Right hindlimb (tissue), 1 donor: ENCODE measurements around the gene C11orf54.
"Not testable (repeated sequence)": the region's sequence is repeated elsewhere in the genome, so short reads cannot be mapped to it uniquely, and the experiment has no call there.

Experiments
- DNase-seq: peaks from one replicate; pipeline ENCODE4 v3.0.0-alpha.2; 2018

C11orf54 gene

DNA sequence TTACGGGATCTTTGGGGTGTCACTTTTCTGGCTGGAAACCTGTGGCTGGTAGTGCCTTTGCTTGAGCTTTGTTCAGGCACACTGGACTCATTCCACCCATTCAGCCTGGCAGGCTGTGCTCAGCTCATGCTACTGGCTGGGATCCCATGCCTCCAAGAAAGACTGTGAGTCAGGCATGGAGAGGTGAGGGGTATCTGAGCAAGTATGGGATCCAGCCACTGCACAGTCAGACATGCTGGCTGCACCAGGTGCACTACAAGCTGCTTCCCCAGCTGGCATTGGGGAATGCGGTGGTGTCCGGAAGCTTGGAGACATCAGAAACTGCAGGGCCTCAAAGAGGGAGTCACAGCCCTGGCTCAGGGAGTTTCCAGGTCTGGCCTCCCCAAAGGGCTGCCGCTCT, 30.7 kb downstream of the C11orf54 start:
- no peak for DNase-seq

DNA sequence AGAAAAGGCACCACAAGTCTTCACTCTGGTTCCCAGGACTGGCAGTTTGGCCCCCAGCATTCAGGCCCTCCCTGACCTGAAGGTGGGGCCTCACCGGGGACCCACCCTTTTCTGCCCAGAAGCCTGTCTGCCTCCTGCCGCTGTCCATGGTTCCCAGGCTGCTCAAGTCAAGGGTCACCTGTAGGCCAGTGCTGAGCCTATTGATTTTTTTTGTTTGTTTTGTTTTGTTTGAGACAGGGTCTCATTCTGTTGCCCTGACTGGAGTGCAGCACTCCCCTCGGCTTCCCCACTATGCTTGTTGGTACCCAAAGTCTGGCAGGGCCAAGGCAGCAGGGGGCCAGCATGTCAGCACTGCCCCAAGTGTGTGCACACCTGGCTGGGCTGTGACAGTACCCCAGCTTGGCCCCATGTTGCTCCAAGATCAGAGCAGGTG, 31.6 kb downstream of the C11orf54 start:
- DNase-seq, result no peak

DNA sequence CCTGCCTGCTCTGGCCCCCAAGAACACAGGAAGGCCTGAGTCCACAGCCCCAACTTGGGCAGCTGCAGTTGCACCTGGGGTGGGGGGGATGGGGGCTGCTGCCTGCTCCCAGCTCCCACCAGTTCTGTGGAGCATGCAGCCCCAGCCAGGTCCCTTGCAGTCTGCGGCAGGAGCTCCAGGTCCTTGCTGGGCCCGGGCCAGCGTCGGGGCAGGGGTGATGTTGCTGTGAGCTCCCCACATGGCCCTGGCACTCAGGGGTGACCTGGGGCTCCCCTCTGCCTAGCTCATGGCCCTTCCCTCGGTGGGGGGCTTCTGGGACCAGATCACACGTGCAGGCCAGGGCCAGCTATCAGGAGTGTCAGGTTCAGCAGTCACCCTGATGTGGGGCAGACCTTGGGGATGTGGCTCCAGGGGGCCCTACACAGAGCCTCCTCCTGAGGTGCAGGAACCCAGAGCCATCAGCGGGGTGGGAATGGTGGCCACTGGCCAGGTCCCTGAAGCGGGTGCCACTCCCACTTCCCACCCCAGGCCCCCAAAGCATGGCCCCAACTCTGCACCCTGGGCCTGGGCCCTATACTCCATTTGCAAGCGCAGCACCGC, 32.2 kb downstream of the C11orf54 start:
- DNase-seq, result no peak

DNA sequence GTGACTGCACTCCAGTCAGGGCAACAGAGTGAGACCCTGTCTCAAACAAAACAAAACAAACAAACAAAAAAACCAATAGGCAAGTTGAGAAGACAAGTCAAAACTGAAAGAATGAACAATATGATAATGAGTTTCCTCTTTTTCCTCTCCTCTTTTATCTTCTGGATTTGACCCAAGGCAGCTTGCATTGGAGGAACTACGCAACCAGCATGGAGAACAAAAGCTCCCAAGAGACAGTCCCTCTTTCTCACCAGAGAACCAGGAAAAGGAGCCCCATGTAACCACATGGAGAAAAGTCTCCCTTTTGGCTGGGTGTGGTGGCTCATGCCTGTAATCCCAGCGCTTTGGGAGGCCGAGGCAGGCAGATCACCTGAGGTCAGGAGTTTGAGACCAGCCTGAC, 33.1 kb downstream of the C11orf54 start:
- not testable (repeated sequence) for DNase-seq

- DNase-seq, result no peak
Measured at GRCh38 chr11:93775289-93775688, 33.8 kb downstream of the C11orf54 start.

GRCh38 chr11:93783362-93783761, 41.9 kb downstream of the C11orf54 start:
- no peak for DNase-seq

- no peak for DNase-seq
Measured at GRCh38 chr11:93783765-93784144, 42.3 kb downstream of the C11orf54 start.

DNA sequence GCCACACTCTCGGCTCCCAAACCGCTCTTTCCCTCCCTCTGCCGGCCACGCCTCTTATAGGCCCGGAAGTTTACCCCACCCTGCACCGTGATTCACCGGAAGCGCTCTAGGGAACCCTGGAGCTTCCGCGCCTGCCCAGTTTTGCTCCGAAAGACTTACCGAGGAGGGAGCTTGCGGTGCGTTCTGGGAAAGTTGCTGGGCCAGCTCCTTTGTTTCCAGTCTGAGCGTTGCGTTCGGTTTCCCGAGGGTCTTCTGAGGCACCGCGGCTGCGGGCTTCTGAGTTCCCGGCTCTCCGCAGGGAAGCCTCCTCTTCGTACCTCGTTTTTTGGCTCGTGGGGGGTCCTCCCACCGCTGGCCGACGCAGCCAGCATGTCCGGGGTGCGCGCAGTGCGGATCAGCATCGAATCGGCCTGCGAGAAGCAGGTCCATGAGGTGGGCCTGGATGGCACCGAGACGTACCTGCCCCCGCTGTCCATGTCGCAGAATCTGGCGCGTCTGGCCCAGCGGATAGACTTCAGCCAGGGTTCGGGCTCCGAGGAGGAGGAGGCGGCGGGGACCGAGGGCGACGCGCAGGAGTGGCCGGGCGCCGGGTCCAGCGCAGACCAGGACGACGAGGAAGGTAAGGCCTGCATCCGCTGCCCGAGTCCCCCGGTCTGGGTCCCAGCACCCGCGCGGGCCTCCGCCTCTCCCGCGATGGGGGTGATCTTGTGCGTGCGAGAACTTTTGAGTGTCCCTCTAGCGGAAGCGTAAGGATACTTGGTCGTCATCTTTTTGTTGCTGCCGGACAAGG, 42.9 kb downstream of the C11orf54 start, which contains the start of gene MED17:
MED17 (plus strand) TSS at position 138 of the 790 bp plus-strand sequence; CDS start at position 370, 232 bp downstream.
- DNase-seq, result peak; percentile 96

- no peak for DNase-seq
Measured at GRCh38 chr11:93784935-93785360, 43.5 kb downstream of the C11orf54 start.

GRCh38 chr11:93791493-93791892, 50.0 kb downstream of the C11orf54 start:
- DNase-seq, result no peak

- DNase-seq, result no peak
Measured at GRCh38 chr11:93796441-93797231, 55.2 kb downstream of the C11orf54 start.

DNA sequence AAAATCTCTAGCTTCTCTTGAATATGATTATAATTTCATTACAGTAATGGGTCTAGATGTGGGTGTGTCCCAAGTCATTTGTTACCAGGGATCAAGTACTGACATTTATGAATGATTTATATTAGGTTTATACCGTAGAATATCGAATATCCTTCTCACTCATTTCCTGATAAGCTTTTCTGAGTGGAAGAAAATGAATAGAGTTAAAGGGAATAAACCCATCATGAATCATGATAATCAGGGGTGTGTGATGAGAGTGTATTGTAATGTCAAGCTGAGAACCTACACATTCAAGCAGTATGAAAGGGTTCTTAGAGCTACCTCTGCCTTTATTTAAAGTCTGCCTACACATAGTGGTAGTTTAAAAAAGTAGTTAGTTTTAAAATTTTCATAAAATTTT, 59.9 kb downstream of the C11orf54 start:
- no peak for DNase-seq

DNA sequence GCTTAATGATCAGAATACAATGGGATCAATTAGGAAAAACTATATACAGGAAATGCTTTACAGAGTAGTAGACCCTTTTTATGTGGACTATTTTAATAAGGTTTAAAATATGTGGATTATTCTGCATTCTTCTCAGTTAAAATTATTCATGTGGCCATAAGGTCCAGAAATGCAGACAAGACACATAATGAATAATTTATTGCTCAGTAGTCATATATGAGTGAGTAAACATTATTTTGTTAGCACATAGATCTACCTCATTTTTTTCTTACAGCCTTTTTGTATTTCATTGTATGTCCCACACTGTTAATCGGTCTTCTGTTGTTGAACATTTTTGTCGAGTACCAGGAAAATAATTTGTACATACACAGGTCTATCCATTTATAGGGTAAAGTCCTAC, 63.4 kb downstream of the C11orf54 start:
- no peak for DNase-seq

DNA sequence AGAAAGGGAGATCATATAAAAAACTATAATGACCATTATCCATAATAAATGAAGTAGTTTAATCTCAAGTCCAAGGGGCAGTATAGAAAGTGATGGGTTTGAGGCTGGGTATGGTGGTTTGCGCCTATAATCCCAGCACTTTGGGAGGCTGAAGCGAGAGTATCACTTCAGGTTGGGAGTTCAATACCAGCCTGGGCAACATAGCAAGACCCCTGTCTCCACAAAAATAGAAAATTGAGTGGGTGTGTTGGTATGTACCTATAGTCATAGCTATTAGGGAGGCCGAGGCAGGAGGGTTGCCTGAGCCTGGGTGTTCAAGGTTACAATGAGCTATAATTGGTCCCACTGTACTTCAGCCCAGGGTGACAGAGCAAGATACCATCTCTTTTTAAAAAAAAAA, 66.5 kb downstream of the C11orf54 start:
- DNase-seq, result no peak

- no peak for DNase-seq
Measured at GRCh38 chr11:93813974-93814373, 72.5 kb downstream of the C11orf54 start.
